Activated CD4-positive, CD25-positive, alpha-beta regulatory T cell treated with anti-CD3 and anti-CD28 coated beads, Interleukin-2, amount 50 U/mL, for 72 hours (primary cell): ENCODE data around the gene POC1B.

Experiments
- DNase-seq: peaks from one replicate; pipeline ENCODE4 v3.0.0; 2021

POC1B gene

GRCh38 chr12:89383235-89384049, 142.4 kb downstream of the POC1B start:
- no peak for DNase-seq

- no peak for DNase-seq
These were observed 143.5 kb downstream of the POC1B start for GRCh38 chr12:89382328-89382727.

GRCh38 chr12:89379839-89380467, 145.9 kb downstream of the POC1B start:
- no peak for DNase-seq

DNA sequence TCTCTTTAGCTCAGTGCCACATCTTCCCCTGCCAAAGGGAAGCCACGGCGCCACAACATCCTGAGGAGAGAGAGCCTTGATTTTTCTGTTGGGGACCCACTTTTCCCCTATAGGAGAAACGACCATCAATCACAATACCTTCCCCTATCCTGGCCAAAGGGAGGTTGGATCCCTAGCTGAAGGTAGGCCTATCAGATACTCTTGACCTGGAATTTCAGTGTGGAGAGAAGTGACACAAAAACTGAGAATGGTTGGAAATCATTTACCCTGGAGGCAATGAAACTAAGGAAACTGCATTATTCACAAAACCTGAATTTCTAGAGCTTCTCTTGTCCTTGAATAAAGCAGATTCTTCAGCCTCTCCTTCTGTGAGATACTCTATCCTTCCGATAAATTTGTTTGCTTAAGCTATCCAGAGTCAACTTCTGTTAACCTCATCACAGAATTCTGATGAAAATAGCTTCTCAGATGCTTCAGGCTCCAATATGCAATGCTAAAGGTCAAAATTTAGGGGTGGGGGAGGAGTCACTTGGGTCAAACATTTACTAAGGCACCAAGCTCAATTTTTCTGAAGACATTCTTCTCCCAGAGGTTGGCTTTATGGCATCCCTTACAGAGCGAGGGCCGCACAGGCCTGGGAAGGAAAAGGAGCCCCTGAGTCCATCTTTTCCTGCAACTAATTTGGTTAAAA, 146.6 kb downstream of the POC1B start:
- no peak for DNase-seq

DNA sequence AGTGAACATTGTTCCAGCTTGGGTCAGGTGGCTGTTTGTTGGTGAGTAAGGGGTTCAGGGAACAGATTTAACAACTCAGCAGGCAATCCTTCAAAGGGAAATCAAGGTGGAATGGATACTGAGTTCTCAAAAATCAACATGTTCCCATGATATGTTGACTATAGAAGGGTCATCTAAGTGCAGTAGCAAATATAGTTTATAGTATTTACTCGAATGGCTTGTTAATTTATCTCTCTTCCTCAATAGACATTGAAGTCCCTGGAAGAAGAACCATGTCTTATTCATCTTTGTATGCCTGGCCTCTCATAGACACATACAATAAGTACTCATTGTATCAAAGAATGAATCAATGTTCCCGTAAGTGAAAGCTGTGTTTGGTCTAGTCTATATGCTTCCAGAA, 149.0 kb downstream of the POC1B start:
- no peak for DNase-seq

- DNase-seq = no peak
These were observed 149.7 kb downstream of the POC1B start for GRCh38 chr12:89376202-89376529.

DNA sequence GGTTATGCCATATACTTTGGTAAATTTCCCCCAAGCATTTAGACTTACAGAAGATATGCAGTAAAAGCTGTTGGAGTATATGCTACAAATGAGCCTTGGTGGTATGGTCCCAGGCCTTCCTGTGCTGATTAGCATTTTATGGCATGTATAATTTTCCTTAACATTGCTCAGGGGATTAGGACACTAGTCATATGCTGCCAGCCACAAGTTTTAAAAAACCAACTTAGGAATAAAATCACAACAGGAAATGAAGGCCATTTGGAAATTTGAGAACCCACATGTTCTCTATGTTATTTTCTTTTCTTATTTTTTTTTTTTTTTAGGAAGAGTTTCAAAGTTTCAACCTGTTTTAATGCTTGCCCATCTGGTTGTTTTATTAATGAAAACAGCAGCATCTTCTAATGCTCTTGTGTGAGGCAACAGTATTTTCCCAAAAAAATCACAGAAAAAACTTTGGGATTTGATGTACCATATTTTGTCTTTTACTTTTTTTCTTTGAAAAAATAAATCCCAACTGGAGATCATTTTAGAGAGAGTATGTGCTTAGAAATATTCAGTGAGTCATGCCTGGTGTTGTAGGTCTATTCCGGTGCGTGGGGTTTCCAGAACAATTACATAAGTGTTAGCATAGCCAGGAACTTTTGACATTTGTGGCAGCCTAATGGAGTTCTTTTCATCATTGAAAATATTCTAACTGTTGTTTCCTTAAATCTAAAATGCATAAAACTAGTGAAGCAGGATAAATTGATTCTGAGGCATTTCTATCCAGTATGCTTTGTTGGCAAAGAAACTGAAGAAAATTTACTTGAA, 151.9 kb downstream of the POC1B start:
- DNase-seq = no peak

DNA sequence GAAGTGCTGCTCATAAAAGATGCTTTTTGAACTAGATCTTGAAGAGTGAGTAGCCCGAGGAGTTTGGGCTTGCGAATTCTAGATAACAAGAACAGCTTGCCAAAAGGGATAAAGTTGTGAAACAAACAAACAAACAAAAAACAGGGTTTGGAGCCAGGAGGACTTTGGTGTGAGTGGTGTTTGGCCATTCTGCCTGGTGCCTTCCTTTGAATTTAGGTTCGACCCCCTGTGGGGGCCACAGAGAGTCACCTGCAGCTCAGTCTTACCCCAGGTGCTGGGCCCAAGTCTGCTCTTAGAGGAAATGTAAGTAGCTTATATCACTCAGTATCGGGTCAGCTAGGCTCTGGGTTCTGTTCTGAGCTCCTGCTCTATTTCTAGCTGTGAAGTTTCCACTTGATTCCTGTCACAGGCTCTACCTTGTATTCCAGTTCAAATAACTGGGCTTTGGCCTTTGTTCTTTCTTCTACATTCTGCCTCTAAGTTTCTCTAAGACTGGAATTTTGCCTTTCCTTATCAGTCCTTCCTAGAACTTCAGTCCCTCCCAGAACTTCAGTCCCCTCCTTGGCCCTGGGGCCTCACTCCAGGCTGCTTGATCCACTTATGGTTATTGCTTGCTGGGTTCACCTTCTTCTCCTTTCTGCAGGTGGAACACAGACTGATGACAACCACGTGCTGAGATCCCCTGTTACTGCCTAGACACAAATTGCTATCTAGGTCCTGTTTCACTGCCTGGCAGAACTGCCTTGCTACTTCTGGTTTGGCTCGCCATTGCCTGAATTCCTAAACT, 153.1 kb downstream of the POC1B start:
- no peak for DNase-seq

- DNase-seq = no peak
These were observed 155.0 kb downstream of the POC1B start for GRCh38 chr12:89370850-89371249.

DNA sequence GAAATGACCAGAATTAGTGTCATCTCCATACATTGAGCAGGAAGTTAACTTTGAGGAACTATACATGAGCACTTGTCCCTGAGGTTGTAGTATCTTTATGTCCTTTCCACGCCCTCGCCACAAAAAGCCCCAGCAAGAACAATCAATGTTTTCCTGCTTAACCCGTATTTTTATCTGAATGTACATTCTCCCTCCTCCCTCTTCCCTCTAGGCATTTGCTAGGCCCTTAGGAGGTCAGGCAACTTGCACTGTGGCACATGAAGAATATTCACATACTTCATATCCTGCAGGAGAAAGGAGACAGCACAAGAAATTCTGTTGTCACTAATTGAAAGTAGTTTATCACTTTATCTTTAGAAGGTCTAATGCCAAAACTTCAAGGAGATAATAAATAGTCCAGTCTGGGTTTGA, 155.4 kb downstream of the POC1B start:
- no peak for DNase-seq
